Calu3 (cell line): ENCODE data around the gene CACNA2D3. TPM values are rescaled to one million over a fixed set of nuclear protein-coding genes. Genes with fewer than 3 reads are reported as not detected.

Experiments used
- BruUV-seq: library from RNA; stranded (reverse); fragments of 400-500 nt; replicated peaks from 2 replicates; lab custom pipeline; 2021; lab: Mats Ljungman, UMichigan
- CTCF ChIA-PET: fragments of 300-600 bp; sonication (Branson Sonifier 250); formaldehyde crosslinking; loops from one replicate; lab custom pipeline; 2022; ENCODE audit warnings: antibody characterized with exemption; lab: Charles Lee
- DNase-seq: peaks from one replicate; pipeline ENCODE4 v3.0.0; 2022
- H3K27ac Mint-ChIP-seq: one replicate; pipeline ENCODE4 v1.8.0; 2022; ENCODE audit warnings: mixed read lengths; ENCODE audit not compliant: unreplicated experiment
- H3K27me3 Mint-ChIP-seq: one replicate; pipeline ENCODE4 v1.8.0; 2022; ENCODE audit warnings: mixed read lengths; ENCODE audit not compliant: unreplicated experiment
- H3K36me3 Mint-ChIP-seq: one replicate; pipeline ENCODE4 v1.8.0; 2022; ENCODE audit warnings: mild to moderate bottlenecking, moderate library complexity, mixed read lengths; ENCODE audit not compliant: insufficient read depth, unreplicated experiment
- H3K4me1 Mint-ChIP-seq: one replicate; pipeline ENCODE4 v1.8.0; 2022; ENCODE audit warnings: mild to moderate bottlenecking, low read depth, mixed read lengths; ENCODE audit not compliant: unreplicated experiment
- H3K4me3 Mint-ChIP-seq: one replicate; pipeline ENCODE4 v1.8.0; 2022; ENCODE audit warnings: mild to moderate bottlenecking, low read depth, moderate library complexity, mixed read lengths; ENCODE audit not compliant: unreplicated experiment
- H3K9me3 Mint-ChIP-seq: one replicate; pipeline ENCODE4 v1.8.0; 2022; ENCODE audit warnings: low read depth, mixed read lengths; ENCODE audit not compliant: unreplicated experiment
- CTCF ChIP-seq: fragments of 200-600 bp; IDR thresholded peaks from one replicate; pipeline ENCODE4 v1.8.0; 2022; ENCODE audit warnings: antibody characterized with exemption; ENCODE audit not compliant: unreplicated experiment
- intact Hi-C: fragments of 100-400 bp; cut with micrococcal nuclease; formaldehyde crosslinking; loops from one replicate; pipeline ENCODE4 v1.10.0; 2022; ENCODE audit not compliant: unreplicated experiment
- total RNA-seq: library from RNA; stranded (reverse); gene quantifications from 2 replicates; pipeline ENCODE4 v1.2.3, GENCODE V29; 2022

Gene CACNA2D3
- total RNA-seq, 1 experiment from 2014 or later = not detected

GRCh38 chr3:54131890-54132289, 9.5 kb downstream of the CACNA2D3 start:
- Mint-ChIP-seq H3K4me3 (no peak overlapping the region), H3K27ac (no peak overlapping the region), H3K4me1 (no peaks in the 10 kb centered on the region), H3K9me3 (no peaks in the 10 kb centered on the region), H3K36me3 (no peaks in the 10 kb centered on the region), H3K27me3 (peaks cover 72% of the 10 kb centered on the region)
- intact Hi-C loops = no loop called here
- TF ChIP-seq CTCF = no peak
- no TSS peak for BruUV-seq
- no peak for DNase-seq
- CTCF ChIA-PET = no interaction called here

- intact Hi-C loops = no loop called here
- no peak overlapping the region for H3K27ac Mint-ChIP-seq
- H3K4me3 Mint-ChIP-seq = no peak overlapping the region
- H3K27me3 Mint-ChIP-seq = peaks cover 80% of the 10 kb centered on the region
- CTCF ChIA-PET = no interaction called here
- no peaks in the 10 kb centered on the region for H3K36me3 Mint-ChIP-seq
- DNase-seq = no peak
- no peaks in the 10 kb centered on the region for H3K4me1 Mint-ChIP-seq
- TF ChIP-seq CTCF = no peak
- no peaks in the 10 kb centered on the region for H3K9me3 Mint-ChIP-seq
- BruUV-seq = no TSS peak
Observed at GRCh38 chr3:54132685-54133084, 10.3 kb downstream of the CACNA2D3 start.

GRCh38 chr3:54133196-54133595, 10.8 kb downstream of the CACNA2D3 start:
- no peak overlapping the region for H3K27ac Mint-ChIP-seq
- peaks cover 85% of the 10 kb centered on the region for H3K27me3 Mint-ChIP-seq
- H3K36me3 Mint-ChIP-seq = no peaks in the 10 kb centered on the region
- DNase-seq = no peak
- no peaks in the 10 kb centered on the region for H3K9me3 Mint-ChIP-seq
- no peak overlapping the region for H3K4me3 Mint-ChIP-seq
- intact Hi-C loops = no loop called here
- TF ChIP-seq CTCF = no peak
- no TSS peak for BruUV-seq
- CTCF ChIA-PET = no interaction called here
- no peaks in the 10 kb centered on the region for H3K4me1 Mint-ChIP-seq

GRCh38 chr3:54134155-54134554, 11.8 kb downstream of the CACNA2D3 start:
- Mint-ChIP-seq H3K4me3 (no peak overlapping the region), H3K9me3 (no peaks in the 10 kb centered on the region), H3K36me3 (no peaks in the 10 kb centered on the region), H3K27ac (no peak overlapping the region), H3K27me3 (peaks cover 95% of the 10 kb centered on the region), H3K4me1 (no peaks in the 10 kb centered on the region)
- no TSS peak for BruUV-seq
- no peak for TF ChIP-seq CTCF
- intact Hi-C loops = no loop called here
- no peak for DNase-seq
- CTCF ChIA-PET = no interaction called here
